VCaP (cell line): Measurements from ENCODE around the gene FGD2.

Experiments used
- H3K27ac ChIP-seq: fragments of 450-650 bp; 2 replicates; pipeline ENCODE4 v1.5.1; 2017
- TF ChIP-seq, protein P1 (sequence below): fragments of 450-650 bp; conservative IDR thresholded peaks from 2 replicates; pipeline ENCODE4 v1.5.1; 2017; ENCODE audit warnings: mild to moderate bottlenecking, moderate library complexity

FGD2 gene

DNA sequence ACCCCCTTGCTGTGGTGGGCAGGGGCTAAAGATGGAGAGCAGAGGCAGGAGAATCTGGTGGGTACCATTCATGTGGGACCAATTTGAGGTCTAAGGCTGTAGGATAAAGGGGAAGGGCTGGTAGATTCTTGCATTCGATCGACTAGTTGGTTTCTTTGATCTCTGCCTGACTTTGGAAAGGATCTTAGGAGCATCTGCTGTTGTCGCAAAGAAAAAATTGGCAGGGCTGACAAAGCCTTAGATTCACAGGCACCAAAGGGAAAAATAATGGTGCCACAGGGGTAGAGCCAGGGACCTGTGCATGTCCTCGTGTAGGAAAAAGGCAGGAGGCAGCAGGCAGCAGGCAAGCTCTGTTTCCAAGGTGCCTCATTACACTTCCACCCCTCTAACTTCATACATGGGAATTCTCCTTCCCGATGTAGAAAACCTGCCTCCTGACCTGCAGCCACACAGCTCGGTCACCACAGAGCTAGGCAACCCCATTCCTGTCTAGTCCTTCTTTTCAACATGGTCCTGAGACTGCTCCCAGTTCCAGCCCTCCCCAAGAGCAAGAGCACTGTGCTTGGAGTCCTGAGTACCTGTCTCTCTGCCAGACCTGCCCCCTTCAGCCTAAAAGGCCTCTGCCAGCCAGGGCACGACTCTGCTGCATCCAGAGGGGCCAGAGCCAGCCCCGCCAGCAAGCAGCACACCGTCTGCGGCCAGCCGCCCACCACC lies 71.9 kb downstream of the FGD2 start:
- TF ChIP-seq, protein P1, sequence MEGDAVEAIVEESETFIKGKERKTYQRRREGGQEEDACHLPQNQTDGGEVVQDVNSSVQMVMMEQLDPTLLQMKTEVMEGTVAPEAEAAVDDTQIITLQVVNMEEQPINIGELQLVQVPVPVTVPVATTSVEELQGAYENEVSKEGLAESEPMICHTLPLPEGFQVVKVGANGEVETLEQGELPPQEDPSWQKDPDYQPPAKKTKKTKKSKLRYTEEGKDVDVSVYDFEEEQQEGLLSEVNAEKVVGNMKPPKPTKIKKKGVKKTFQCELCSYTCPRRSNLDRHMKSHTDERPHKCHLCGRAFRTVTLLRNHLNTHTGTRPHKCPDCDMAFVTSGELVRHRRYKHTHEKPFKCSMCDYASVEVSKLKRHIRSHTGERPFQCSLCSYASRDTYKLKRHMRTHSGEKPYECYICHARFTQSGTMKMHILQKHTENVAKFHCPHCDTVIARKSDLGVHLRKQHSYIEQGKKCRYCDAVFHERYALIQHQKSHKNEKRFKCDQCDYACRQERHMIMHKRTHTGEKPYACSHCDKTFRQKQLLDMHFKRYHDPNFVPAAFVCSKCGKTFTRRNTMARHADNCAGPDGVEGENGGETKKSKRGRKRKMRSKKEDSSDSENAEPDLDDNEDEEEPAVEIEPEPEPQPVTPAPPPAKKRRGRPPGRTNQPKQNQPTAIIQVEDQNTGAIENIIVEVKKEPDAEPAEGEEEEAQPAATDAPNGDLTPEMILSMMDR: no peak
- H3K27ac ChIP-seq: no peak overlapping the region

DNA sequence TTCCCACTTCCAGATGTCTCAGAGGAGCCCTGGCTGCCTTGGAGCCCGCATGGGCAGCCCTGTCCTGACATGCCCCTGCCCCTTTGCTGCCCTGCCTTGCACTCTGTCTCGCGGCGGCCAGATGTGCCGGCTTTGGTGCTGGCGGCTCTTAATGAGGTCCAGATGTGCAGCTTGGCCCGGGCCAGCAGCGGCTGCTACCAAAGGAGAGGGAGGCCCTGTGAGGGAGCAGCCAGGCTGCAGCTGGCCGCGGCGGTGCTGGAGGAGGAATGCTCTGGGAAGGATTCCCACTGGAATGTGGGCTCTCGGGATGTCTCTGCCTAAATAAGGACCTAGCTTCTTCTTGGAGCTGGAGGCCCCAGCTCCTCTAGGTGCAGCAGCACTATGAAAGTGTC lies 72.4 kb downstream of the FGD2 start:
- no peak overlapping the region for H3K27ac ChIP-seq
- TF ChIP-seq, protein P1: no peak
